HepG2 (cell line): ENCODE measurements around the gene C16orf86. TPM values are rescaled to one million over a fixed set of nuclear protein-coding genes. Genes with fewer than 3 reads are reported as not detected.

Experiments used
- ELF1 ChIP-seq: sonication (generic); formaldehyde crosslinking; IDR thresholded peaks from 2 replicates; pipeline ENCODE4 v1.4.0; 2020; ENCODE audit warnings: missing genetic modification reagents
- FOXP1 ChIP-seq, 2 experiments: fragments of 450-650 bp in 1 of 2; IDR thresholded peaks; 2 replicates each; pipeline ENCODE4 v1.6.1; 2017 to 2018; ENCODE audit warnings: antibody characterized with exemption in 1 of 2
- KMT2B ChIP-seq: IDR thresholded peaks from 2 replicates; pipeline ENCODE4 v1.6.1; 2016; ENCODE audit warnings: missing genetic modification reagents, missing compliant biosample characterization
- MBD4 ChIP-seq: IDR thresholded peaks from 2 replicates; pipeline ENCODE4 v1.6.1; 2012; ENCODE audit warnings: low read length, inconsistent platforms, borderline replicate concordance
- NFE2L1 ChIP-seq: sonication (generic); formaldehyde crosslinking; IDR thresholded peaks from 2 replicates; pipeline ENCODE4 v1.4.0; 2020; ENCODE audit warnings: missing genetic modification reagents, mild to moderate bottlenecking, borderline replicate concordance
- ONECUT2 ChIP-seq: sonication (generic); formaldehyde crosslinking; IDR thresholded peaks from 2 replicates; pipeline ENCODE4 v1.4.0; 2020; ENCODE audit warnings: missing genetic modification reagents
- PAWR ChIP-seq: sonication (generic); formaldehyde crosslinking; IDR thresholded peaks from 2 replicates; pipeline ENCODE4 v1.4.0; 2020; ENCODE audit warnings: missing genetic modification reagents, mild to moderate bottlenecking, borderline replicate concordance
- PITX1 ChIP-seq: sonication (generic); formaldehyde crosslinking; IDR thresholded peaks from 2 replicates; pipeline ENCODE4 v1.5.1; 2020; ENCODE audit warnings: mild to moderate bottlenecking, missing genetic modification reagents
- SP1 ChIP-seq, 2 experiments: fragments of 450-650 bp in 1 of 2; sonication (generic) in 1 of 2; formaldehyde crosslinking in 1 of 2; IDR thresholded peaks; 2 replicates each; pipeline versions ENCODE4 v1.4.0 to v1.6.1; 2016 to 2020; ENCODE audit warnings: missing genetic modification reagents in 1 of 2
- STAT5B ChIP-seq: sonication (generic); formaldehyde crosslinking; IDR thresholded peaks from 2 replicates; pipeline ENCODE4 v1.4.0; 2020; ENCODE audit warnings: missing genetic modification reagents
- ZNF326 ChIP-seq: sonication (generic); formaldehyde crosslinking; IDR thresholded peaks from 2 replicates; pipeline ENCODE4 v1.4.0; 2020; ENCODE audit warnings: missing genetic modification reagents, borderline replicate concordance
- ZNF703 ChIP-seq: sonication (generic); formaldehyde crosslinking; IDR thresholded peaks from 2 replicates; pipeline ENCODE4 v1.5.1; 2020; ENCODE audit warnings: missing genetic modification reagents, mild to moderate bottlenecking, moderate library complexity, borderline replicate concordance
- ZNF737 ChIP-seq: sonication (generic); formaldehyde crosslinking; IDR thresholded peaks from 2 replicates; pipeline ENCODE4 v1.5.0; 2020; ENCODE audit warnings: missing genetic modification reagents, mild to moderate bottlenecking, borderline replicate concordance
- ZNF780A ChIP-seq: sonication (generic); formaldehyde crosslinking; IDR thresholded peaks from 2 replicates; pipeline ENCODE4 v1.8.0; 2022; ENCODE audit warnings: mild to moderate bottlenecking, missing genetic modification reagents, moderate library complexity
- ZNF816 ChIP-seq: sonication (generic); formaldehyde crosslinking; IDR thresholded peaks from 2 replicates; pipeline ENCODE4 v1.8.0; 2022; ENCODE audit warnings: missing genetic modification reagents, mild to moderate bottlenecking, borderline replicate concordance
- ZSCAN25 ChIP-seq: sonication (generic); formaldehyde crosslinking; IDR thresholded peaks from 2 replicates; pipeline ENCODE4 v1.8.0; 2022; ENCODE audit warnings: mild to moderate bottlenecking, missing genetic modification reagents
- polyA plus RNA-seq, 8 experiments: library from polyadenylated mRNA; depleted of rRNA in 3 of 8; stranded (reverse) in 7 of 8; unstranded in 1 of 8; fragments of >200 nt; fragmentation: Illumina TruSeq in 4 of 8; extraction: Trizol in 4 of 8; gene quantifications; 2 replicates each; pipeline versions ENCODE4 v1.2.1 to v1.2.3, GENCODE V29; 2011 to 2016; ENCODE audit warnings: low read depth in 4 of 8, missing spikeins in 1 of 8, mixed read lengths in 1 of 8; ENCODE audit not compliant: insufficient read depth in 1 of 8
- total RNA-seq, 5 experiments: library from RNA; depleted of rRNA; stranded (reverse); fragments of >200 nt; fragmentation: Illumina TruSeq; extraction: Trizol; gene quantifications; 2 replicates each; pipeline ENCODE4 v1.2.3, GENCODE V29; 2016; ENCODE audit warnings: low read depth in 1 of 5
- TF ChIP-seq, protein P1 (sequence below): sonication (generic); formaldehyde crosslinking; IDR thresholded peaks from 2 replicates; pipeline ENCODE4 v1.5.0; 2020; ENCODE audit warnings: missing genetic modification reagents
- TF ChIP-seq, protein P2 (sequence below): sonication (generic); formaldehyde crosslinking; IDR thresholded peaks from 2 replicates; pipeline ENCODE4 v1.4.0; 2020; ENCODE audit warnings: missing genetic modification reagents; ENCODE audit errors: not compliant biosample characterization
- TF ChIP-seq, protein P3 (sequence below): sonication (generic); formaldehyde crosslinking; IDR thresholded peaks from 2 replicates; pipeline ENCODE4 v1.5.1; 2020; ENCODE audit warnings: mild to moderate bottlenecking, missing genetic modification reagents, borderline replicate concordance
- TF ChIP-seq, protein P4 (sequence below): IDR thresholded peaks from 2 replicates; pipeline ENCODE4 v1.6.1; 2016
- TF ChIP-seq, protein P5 (sequence below): sonication (generic); formaldehyde crosslinking; IDR thresholded peaks from 2 replicates; pipeline ENCODE4 v1.5.0; 2020; ENCODE audit warnings: missing genetic modification reagents
- TF ChIP-seq, protein P6 (sequence below): sonication (generic); formaldehyde crosslinking; conservative IDR thresholded peaks from 2 replicates; pipeline ENCODE4 v1.8.0; 2022; ENCODE audit warnings: missing genetic modification reagents

C16orf86 gene
- total and polyA plus RNA-seq, 2 of the 13 experiments (the other 11 are each of a cell fraction or from before 2014, with no cell fraction given): 1.5 to 3.1 TPM

DNA sequence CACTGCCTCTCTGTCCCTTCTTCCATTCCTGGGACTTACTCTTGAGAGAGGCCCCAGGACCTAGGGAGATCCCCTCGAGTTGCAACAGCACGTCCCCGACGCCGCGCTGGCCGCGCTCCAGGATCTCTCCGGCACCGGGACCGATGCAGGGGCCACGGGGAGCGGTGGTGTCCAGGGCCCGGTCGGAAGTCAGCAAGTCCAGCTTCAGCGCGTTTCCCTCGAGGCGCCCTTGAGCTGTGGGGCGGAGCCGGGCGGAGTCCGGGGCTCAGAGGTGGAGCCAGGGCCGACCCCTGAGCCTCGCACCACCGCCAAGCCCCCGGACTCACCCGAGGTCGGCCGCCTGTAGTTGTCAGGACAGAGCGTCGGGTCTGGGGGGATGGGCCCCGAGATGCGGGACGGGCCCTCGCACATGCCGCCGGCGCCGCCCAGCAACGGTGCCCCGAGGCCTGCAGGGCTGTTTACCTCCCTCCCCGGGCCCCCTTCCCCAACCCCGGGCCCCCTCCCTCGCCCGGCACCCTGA lies 522 bp upstream of the C16orf86 start (continued):
- TF ChIP-seq, protein P1, sequence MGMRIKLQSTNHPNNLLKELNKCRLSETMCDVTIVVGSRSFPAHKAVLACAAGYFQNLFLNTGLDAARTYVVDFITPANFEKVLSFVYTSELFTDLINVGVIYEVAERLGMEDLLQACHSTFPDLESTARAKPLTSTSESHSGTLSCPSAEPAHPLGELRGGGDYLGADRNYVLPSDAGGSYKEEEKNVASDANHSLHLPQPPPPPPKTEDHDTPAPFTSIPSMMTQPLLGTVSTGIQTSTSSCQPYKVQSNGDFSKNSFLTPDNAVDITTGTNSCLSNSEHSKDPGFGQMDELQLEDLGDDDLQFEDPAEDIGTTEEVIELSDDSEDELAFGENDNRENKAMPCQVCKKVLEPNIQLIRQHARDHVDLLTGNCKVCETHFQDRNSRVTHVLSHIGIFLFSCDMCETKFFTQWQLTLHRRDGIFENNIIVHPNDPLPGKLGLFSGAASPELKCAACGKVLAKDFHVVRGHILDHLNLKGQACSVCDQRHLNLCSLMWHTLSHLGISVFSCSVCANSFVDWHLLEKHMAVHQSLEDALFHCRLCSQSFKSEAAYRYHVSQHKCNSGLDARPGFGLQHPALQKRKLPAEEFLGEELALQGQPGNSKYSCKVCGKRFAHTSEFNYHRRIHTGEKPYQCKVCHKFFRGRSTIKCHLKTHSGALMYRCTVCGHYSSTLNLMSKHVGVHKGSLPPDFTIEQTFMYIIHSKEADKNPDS (CRISPR knock-in tag): 0 out of 2 replicates have a peak, but pooled peaks have one; percentile 62
- TF ChIP-seq ELF1 (CRISPR knock-in tag): peak; percentile 30; the same call in 1 of the 2 replicates
- TF ChIP-seq ZNF703: peak; percentile 73; the same call in 1 of the 2 replicates
- TF ChIP-seq ZNF816 (CRISPR knock-in tag): no peak
- TF ChIP-seq, protein P2, sequence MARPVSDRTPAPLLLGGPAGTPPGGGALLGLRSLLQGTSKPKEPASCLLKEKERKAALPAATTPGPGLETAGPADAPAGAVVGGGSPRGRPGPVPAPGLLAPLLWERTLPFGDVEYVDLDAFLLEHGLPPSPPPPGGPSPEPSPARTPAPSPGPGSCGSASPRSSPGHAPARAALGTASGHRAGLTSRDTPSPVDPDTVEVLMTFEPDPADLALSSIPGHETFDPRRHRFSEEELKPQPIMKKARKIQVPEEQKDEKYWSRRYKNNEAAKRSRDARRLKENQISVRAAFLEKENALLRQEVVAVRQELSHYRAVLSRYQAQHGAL (CRISPR knock-in tag): no peak
- TF ChIP-seq ZNF780A (CRISPR knock-in tag): no peak
- TF ChIP-seq NFE2L1 (CRISPR knock-in tag): no peak
- TF ChIP-seq STAT5B: no peak
- TF ChIP-seq ONECUT2 (CRISPR knock-in tag): no peak
- TF ChIP-seq ZNF737 (CRISPR knock-in tag): no peak
- TF ChIP-seq FOXP1 (IDR thresholded peaks at IDR 0.05): no peak
- TF ChIP-seq FOXP1 (CRISPR knock-in tag; IDR thresholded peaks at IDR 0.05): no peak
- TF ChIP-seq, protein P3, sequence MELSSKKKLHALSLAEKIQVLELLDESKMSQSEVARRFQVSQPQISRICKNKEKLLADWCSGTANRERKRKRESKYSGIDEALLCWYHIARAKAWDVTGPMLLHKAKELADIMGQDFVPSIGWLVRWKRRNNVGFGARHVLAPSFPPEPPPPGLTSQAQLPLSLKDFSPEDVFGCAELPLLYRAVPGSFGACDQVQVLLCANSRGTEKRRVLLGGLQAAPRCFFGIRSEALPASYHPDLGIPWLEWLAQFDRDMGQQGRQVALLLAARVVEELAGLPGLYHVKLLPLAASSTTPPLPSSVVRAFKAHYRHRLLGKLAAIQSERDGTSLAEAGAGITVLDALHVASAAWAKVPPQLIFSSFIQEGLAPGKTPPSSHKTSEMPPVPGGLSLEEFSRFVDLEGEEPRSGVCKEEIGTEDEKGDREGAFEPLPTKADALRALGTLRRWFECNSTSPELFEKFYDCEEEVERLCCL (CRISPR knock-in tag): peak; percentile 5; the same call in 1 of the 2 replicates
- TF ChIP-seq ZSCAN25 (CRISPR knock-in tag): no peak
- no peak for TF ChIP-seq MBD4
- no peak for TF ChIP-seq PAWR (CRISPR knock-in tag)
- TF ChIP-seq SP1 (IDR thresholded peaks at IDR 0.05): no peak
- peak; percentile 14; the same call in 1 of the 2 replicates for TF ChIP-seq SP1 (CRISPR knock-in tag; IDR thresholded peaks at IDR 0.05)
- TF ChIP-seq, protein P4, sequence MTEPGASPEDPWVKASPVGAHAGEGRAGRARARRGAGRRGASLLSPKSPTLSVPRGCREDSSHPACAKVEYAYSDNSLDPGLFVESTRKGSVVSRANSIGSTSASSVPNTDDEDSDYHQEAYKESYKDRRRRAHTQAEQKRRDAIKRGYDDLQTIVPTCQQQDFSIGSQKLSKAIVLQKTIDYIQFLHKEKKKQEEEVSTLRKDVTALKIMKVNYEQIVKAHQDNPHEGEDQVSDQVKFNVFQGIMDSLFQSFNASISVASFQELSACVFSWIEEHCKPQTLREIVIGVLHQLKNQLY: 0 out of 2 replicates have a peak, but pooled peaks have one; percentile 39
- TF ChIP-seq ZNF326 (CRISPR knock-in tag): no peak
- TF ChIP-seq PITX1 (CRISPR knock-in tag): peak; percentile 60
- TF ChIP-seq, protein P5, sequence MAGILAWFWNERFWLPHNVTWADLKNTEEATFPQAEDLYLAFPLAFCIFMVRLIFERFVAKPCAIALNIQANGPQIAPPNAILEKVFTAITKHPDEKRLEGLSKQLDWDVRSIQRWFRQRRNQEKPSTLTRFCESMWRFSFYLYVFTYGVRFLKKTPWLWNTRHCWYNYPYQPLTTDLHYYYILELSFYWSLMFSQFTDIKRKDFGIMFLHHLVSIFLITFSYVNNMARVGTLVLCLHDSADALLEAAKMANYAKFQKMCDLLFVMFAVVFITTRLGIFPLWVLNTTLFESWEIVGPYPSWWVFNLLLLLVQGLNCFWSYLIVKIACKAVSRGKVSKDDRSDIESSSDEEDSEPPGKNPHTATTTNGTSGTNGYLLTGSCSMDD (CRISPR knock-in tag): 0 out of 2 replicates have a peak, but pooled peaks have one; percentile 23
- no peak for TF ChIP-seq KMT2B (CRISPR knock-in tag)
- TF ChIP-seq, protein P6, sequence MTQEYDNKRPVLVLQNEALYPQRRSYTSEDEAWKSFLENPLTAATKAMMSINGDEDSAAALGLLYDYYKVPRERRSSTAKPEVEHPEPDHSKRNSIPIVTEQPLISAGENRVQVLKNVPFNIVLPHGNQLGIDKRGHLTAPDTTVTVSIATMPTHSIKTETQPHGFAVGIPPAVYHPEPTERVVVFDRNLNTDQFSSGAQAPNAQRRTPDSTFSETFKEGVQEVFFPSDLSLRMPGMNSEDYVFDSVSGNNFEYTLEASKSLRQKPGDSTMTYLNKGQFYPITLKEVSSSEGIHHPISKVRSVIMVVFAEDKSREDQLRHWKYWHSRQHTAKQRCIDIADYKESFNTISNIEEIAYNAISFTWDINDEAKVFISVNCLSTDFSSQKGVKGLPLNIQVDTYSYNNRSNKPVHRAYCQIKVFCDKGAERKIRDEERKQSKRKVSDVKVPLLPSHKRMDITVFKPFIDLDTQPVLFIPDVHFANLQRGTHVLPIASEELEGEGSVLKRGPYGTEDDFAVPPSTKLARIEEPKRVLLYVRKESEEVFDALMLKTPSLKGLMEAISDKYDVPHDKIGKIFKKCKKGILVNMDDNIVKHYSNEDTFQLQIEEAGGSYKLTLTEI: no peak
